ENCODE data around the gene HAPLN3.

HAPLN3 gene

GRCh38 chr15:88911766-88912118, 16.4 kb upstream of the HAPLN3 start:
- peak; percentile 2 for DNase-seq (ENCODE audit: low spot score)

DNA sequence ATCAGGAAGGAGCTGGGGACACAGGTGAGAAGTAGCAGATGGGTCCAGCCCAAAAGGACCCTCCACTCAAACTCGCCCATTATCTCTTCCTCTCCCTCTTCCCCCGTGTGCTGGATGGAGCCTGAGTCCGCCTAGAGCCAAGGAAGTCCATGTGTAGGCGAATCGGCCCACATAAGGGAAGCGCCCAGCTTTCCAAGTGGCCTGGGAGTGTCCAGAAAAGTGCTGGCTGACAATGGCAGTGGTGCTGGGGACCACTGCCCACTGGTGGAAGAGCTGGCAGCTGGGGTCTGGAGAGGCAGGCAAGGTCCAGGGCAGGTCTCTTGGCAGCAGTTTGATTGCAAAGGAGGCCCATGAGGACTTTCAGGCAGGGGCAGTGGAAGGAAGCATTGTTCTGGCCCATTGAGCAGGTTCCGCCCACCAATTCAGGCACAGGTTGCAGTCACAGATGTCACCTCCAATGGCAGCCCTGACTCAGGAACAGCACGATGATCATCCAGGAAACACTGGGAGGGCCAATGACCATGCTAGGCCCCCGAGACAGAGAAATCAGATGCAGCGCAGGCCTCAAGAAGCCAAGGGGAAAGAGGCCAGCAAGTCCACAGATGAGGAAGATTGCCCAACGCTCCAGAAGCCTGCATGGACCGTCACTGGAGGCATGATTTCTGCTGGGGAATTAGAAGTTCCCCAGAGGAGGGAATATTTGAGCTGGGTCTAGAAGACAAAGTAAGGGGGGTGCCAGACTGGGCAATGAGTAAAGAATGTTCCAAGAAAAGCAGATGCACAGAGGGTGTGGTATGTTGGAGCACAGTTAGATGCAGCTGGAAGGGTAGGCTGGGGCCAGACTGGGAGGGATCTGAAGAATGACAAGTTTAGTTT, 14.8 kb upstream of the HAPLN3 start:
- no peak for DNase-seq (ENCODE audit: low spot score)

DNA sequence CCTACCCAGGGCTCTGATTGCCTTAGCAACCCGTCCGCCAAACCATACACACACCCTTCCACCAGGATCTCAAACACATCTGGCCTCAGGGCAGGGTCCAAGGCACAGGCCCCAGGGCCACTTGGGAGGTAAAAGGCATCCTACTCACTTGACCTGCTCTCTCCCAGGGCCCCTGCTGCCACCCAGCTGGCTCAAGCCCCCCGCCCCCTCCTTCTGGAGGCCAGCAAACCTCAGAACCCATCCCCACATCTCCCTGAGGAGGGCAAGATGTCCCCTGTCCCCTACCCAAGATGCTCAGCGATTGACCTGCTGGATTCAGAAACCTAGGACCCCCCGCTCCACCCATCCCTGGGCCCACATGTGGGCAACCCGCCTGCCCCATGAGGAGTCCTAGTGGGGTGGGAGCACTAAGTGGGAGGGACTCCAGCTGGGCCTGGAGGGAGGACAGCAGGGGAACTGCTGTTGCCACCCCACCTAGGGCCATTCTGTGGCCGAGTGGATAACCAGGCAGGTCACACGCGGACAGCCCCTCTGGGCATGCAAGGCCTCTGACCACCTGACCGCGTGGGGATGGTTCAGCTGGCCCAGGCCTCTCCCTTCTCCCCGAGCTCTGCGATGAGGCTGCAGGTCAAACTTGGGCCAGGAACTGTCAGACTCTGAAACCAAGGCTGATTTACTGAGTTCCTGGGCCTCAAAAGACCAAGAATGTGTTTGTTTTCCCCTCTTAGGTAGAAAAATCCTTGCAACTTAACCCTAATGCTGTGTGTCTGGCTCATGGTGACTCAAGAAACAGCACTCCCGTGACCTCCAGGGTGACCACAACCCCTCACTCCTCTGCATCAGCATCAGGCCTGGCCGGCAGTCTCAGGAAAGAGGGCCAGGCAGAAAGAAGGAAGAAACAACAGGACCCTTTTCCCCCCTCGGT, 13.6 kb upstream of the HAPLN3 start:
- DNase-seq (ENCODE audit: low spot score): no peak

DNA sequence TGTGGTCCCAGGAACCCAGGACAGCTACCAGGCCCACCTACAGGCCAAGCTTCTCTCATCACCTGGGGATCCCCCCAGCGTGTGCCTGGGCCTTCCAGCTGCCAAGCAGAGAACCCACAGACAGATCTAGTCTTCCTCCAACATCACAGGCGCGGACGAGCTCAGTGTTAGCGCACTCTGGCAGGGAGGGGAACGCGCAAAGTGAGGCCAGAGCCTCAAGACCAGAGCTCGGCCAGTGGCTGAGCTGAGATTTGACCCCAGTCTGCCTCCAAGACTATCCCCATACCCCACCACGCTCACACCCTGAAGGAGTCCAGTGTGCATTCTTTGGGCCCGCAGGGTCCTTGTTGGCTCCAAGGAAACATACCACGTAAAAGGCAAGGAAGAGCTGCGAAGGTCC, 12.8 kb upstream of the HAPLN3 start:
- DNase-seq (ENCODE audit: low spot score): no peak

GRCh38 chr15:88907111-88907510, 11.8 kb upstream of the HAPLN3 start:
- no peak for DNase-seq (ENCODE audit: low spot score)

GRCh38 chr15:88906551-88906950, 11.2 kb upstream of the HAPLN3 start:
- no peak for DNase-seq (ENCODE audit: low spot score)

DNA sequence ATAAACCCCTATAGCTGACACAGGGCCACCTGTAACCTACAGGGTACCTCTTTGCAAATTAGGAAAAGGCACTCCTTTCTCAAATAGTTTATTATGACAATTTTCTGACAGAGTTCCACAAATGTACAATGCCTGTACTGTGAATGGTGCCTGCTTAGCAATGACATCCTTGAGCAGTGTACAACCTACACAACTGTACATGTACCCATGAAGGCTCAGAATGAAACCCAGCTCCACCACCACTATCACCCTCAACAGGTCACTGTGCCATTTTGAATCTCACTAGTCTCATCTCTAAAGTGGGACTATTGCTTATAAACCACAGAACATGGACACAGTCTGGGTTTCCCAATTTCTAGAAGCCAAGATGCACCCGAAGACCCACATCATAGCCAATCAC, 10.8 kb upstream of the HAPLN3 start:
- no peak for DNase-seq (ENCODE audit: low spot score)

GRCh38 chr15:88905576-88905975, 10.2 kb upstream of the HAPLN3 start:
- no peak for DNase-seq (ENCODE audit: low spot score)

- DNase-seq (ENCODE audit: low spot score): peak; percentile 85
These were observed 9.4 kb upstream of the HAPLN3 start for GRCh38 chr15:88904624-88905327.

DNA sequence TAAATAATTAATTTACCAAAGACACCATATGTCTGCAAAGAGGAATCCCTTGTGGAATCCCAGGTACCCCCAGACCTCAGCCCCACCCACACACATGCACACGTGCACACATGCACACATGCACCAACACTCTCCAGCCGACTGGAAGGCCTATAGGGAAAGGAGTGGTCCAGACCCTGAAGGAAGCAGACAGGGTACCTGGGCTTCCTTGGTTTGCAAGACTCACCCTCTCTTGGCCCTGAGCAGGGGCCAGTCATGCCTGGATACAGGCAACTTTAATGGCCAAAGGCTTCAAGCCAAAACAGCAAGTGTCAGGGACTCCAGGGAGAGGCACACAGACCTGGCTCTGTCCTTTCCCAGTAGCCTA, 8.9 kb upstream of the HAPLN3 start:
- DNase-seq (ENCODE audit: low spot score): no peak

- no peak for DNase-seq (ENCODE audit: low spot score)
These were observed 7.5 kb upstream of the HAPLN3 start for GRCh38 chr15:88902846-88903245.

GRCh38 chr15:88902221-88902835, 7.0 kb upstream of the HAPLN3 start:
- DNase-seq (ENCODE audit: low spot score): no peak

DNA sequence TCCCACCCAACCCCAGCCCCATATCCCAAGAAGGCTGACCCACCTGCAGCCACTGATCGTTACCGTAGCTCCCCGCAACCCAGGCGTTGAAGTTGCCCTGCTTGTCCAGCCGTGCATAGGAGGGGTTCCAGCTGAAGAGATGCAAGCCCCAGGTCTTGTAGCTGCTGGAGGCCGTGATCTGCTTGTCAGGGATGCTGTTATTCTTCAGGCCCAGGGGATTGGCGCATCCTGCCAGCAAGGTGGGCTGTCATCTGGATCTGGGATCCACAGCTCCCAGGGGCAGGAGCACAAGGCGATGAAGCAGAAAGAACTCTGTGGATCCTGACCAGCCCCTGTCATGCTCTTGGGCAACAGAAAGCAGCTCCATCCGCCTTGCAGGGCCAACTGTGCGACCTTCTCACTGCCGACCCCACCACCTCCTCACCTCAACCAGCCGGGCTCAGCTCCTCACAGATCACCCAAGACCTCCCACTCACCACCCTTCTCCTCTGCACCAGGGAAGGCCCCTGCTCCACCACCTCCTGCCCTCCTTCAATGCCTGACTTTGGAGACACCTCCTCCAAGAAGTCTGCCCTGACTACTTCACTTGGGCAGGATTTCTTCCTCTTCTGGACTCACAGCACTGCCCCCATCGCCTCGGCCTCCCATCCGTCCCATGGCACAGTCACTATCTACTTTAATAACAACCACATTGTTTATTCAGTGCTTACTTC, 6.3 kb upstream of the HAPLN3 start:
- no peak for DNase-seq (ENCODE audit: low spot score)

DNA sequence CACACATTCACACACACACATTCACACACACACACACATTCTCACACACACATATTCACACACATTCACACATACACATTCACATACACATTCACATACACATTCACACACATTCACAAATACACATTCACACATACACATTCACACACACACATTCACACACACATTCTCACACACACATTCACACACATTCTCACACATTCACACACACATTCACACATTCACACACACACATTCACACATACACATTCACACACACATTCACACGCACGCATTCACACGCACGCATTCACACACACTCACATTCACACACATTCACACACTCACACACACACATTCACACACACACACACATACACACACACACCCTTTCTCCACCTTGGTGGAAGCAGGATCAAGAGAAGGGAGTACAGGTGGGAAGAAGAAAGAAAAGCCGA, 5.7 kb upstream of the HAPLN3 start:
- no peak for DNase-seq (ENCODE audit: low spot score)

DNA sequence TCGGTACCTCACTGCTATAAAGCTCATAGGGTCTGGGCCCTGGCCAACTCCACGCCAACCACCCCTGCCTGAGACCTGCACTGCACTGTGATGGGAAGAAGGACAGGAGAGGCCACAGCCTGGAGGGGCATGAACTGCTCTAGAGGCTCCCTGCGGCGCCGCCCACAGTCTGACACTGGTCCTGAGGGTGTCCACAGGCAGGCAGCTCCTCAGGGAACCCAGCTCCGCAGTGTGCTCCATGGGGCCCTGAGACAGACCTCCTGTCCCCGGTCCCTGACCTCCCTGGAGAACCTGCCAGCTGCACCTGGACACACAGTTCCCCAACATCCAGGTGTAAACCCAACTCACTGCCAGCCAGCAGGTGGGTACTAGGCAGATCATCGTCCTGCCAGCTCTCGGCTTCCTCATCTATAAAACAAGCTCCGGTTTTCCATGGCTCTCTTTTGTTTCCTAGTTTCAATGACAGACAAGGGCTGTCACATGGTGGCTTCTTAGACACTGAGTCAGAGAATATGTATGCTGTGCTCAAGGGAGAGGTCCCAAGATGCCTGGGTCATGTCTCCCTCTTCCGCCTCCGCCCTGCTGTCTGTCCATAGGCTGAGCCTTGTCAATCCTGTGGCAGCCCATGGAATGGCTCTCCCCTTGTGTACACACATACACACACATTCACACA, 5.1 kb upstream of the HAPLN3 start:
- peak; percentile 57 for DNase-seq (ENCODE audit: low spot score)

- no peak for DNase-seq (ENCODE audit: low spot score)
These were observed 3.9 kb upstream of the HAPLN3 start for GRCh38 chr15:88899251-88899650.

- no peak for DNase-seq (ENCODE audit: low spot score)
These were observed 3.4 kb upstream of the HAPLN3 start for GRCh38 chr15:88898736-88899135.

DNA sequence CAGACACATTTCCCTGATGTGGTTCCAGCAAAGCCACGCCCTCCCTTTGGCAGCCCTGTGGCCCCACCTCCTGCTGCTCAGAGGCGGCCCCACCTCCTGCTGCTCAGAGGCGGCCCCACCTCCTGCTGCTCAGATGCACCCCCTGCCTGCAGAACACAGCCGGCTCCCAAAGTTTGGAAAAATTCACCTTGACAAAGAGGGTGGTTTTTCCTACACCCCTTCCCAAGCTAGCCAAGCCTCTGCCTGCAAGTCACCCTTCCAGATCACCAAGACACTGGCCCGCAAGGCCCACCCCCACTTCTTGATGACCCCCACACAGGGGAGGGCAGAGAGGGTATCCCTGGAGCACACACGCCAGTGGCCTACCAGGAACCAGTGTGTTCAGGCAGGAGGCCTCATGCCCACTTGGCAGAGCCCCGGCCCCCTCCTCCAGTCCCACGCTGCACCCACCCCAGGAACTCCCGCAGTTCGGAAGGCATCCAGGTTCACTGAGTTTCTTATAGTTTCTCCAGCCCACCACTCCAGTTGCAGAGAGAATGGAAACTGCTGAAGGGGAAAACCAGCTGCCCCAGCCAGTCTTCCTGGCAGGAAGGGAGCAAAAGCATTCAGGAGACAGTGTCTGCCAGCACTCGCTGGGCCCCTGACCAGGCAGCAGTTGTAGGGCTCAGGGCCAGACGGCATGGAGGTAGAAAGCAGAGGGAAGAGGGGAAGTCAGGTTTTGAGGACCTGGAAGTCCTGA, 2.3 kb upstream of the HAPLN3 start:
- DNase-seq (ENCODE audit: low spot score): peak; percentile 84

DNA sequence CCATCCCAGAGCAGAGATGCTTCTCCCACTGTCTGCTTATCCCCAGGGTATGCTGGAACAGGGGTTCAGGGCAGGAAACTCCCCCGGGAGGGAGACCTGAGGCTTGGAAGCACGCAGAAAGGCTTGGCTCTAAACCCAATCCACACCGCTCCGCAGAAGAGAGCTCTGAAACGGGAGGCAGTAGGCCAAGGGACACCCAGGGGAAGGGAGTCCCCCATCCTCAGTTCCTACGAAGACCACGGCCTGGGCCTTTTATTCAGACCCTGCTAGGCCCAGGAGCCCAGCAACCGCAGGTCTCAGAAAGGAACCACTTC, 1.8 kb upstream of the HAPLN3 start:
- DNase-seq (ENCODE audit: low spot score): no peak

DNA sequence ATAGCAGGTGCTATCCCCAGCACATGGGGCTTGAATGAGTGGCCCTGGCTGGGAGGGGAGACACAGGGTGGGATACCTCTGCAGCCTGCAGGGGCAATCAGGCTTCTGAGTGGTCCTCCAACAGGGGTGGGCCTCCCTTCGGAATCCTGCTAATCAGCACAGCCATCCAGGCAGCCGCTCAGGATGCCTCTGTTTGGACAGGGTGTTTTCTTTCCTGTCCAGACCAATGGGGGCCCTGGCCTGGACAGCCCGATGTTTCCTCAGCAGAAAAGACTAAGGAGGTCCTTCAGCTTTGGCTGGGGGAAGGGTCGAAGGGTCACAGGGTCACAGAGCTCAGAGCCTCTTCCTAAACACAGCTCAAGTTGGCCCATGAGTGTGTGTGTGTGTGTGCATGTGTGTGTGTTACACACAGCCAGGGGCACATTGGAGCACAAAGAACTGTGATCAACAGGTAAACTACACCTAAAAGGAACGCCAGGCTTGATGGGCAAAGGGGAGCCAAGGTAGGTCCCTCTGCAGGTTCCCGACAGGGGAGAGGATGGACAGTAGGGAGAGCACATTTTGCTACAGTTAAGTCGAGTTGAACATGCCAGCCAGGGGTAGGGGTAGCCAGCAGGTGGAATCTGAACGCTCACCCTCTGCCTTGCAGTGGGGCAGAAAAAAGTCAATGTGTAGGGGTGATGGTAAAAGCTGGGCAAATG, 1.1 kb upstream of the HAPLN3 start:
- DNase-seq (ENCODE audit: low spot score): no peak
